Inferior parietal cortex (tissue), 1 donor: ENCODE results near the gene TMEM204.
A peak's percentile ranks its signal among the peaks of the same experiment; 100 is the strongest.

Experiments used
- DNase-seq: peaks from one replicate; pipeline ENCODE4 v3.0.0-alpha.2; 2016; ENCODE audit errors: extremely low spot score

TMEM204 gene

DNA sequence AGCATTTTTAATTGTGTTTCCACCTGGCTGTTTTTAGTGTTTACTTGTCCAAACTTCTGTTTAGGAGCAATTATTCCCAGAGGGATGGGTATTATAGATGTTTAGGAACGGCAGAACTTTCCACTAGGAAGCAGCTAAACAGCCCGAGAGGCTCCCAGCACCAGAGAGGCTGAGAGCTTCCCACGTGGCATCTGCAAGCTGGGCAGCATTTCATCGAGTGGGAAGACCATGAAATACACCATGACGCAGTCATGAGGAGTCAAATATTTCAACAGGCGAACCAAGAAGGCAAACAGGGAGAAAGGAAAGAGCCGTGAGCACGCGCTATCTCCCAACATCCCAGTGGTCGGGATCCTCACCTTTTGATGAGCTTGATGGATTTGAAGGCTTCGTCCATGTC is 24.1 kb downstream of the TMEM204 start:
- DNase-seq, result peak; percentile 3

DNA sequence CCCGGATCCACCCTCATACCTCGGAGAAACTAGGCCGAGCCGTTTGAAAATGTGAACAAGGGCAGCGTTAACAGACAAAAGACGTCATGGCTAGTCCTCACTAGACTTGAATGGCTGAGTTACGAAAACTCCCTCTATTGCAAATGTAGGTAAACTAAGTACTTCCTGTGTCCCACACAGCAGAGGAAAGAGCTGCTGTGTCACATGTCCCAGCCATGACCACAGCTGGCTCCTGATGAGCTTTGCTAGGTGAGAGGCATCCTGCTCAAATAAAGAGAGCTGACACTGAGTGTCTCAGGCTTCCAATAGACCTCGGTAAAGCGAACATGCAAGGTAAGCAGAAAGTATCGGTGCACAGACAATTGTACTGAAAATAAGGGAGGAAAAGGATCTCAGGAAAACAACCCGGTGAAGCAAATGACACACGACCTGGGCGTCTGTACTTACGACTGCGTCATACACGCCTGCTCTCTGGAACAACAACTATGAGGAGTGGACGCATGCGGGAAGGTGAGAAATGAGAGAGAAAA is 26.0 kb downstream of the TMEM204 start:
- no peak for DNase-seq

DNA sequence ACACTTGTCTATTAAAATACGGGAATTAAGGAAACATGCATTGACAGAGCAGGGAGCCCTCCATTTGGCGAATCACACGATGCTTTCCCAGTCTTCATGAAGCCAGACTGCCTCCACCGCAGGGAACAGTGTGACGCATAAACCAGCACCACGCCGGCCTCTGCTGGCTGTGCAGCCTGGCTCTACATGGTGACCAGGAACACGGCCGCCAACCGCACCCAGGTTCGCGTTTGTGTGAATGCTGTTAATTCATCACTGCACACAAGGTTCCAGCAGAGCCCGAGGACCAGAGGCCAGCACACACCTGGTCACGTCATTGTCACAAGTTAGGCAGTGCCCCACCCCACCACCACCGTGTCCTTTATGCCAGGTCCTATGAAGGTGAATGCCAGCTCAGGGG is 26.7 kb downstream of the TMEM204 start:
- DNase-seq, result no peak

DNA sequence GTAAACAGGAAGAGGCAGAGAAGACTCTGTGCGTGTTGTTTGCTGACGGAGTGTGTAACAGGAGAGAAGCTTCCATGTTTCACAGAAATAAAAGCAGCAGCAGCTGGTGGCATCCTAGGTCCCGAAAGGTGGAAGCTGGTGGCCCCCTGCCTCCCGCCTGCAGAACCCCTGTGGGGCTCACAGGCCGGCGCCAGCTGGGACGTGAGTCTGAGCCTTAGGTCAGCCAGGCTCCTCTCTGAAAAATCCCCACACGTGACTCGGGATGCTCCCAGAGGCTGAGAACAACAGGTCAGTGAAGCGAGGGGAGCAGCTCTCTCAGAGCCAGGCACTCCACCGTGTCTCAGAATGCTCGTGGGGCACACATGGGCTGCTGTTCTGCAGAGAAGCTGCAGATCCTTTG is 27.4 kb downstream of the TMEM204 start:
- DNase-seq, result no peak

DNA sequence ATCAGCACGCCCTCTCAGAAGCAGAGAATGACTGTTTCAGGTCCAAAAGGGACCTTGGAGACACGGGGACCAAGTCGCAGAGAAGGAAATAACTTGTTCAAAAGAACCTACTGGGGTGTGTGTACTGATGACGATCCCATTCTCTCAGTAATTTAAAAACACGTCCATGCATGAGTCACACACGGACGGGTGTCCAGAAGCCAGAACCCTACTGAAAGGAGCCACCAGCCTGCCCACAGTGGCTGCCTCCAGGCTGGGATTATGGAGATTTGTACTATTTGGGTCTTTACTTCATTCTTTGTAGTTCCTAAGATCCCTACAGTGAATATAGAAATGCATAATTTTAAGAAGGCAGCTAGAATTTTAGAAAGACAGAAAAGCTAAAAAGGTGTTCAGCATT is 27.8 kb downstream of the TMEM204 start:
- no peak for DNase-seq

DNA sequence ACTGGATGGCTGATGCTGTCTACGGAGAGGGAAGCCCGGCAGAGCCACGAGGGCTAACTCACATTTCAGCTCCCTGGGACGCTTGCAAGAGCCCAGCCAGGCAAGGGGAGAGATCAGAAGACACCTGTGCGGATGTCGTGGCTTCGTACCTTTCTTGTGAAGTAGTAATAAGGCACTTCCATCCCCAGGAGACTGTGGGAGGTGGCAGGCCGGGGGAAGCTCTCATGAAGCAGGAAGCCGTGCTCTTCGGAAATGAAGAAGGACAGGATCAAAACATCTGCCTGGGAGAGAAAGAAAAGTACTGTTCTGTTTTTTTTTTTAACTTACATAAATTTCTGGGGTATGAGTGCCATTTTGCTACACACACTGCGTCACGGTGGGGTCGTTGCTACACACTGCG is 28.4 kb downstream of the TMEM204 start:
- no peak for DNase-seq

DNA sequence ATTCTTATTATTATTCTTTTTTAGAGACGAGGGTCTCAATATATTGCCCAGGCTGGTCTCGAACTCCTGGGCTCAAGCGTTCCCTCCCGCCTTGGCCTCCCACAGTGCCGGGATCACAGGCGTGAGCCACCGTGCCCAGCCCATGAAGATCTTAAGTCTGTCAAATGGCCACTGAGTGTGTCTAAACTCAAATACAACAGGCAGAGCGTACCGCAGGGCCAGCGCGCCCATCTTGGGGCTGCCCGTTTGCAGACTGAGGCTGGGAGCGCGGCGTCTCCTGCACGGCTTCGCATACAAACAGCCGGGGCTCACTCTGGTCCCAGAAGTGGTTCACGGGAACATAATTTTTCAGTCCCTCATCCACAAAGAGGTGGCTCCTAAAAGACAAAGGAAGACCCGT is 30.3 kb downstream of the TMEM204 start:
- DNase-seq, result no peak

DNA sequence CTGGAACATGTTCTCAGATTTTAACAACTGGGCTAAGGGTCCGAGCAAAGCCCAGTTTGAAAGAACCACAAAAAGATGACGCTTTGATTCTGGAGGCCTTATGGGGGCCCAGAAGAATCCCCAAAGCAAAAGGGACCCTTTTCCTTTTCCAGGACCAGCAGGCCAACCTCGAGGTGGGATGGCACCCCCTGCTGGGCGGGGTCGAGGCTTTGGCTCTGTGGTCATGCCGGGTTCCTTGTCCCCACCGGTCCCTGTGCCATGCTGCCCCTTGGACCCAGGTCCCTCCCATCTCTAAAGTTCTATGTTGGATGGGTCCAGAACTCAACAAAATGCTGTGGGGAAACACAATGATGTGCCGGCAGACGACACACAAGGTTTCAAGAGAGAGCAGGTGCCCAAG is 30.9 kb downstream of the TMEM204 start:
- DNase-seq, result no peak

DNA sequence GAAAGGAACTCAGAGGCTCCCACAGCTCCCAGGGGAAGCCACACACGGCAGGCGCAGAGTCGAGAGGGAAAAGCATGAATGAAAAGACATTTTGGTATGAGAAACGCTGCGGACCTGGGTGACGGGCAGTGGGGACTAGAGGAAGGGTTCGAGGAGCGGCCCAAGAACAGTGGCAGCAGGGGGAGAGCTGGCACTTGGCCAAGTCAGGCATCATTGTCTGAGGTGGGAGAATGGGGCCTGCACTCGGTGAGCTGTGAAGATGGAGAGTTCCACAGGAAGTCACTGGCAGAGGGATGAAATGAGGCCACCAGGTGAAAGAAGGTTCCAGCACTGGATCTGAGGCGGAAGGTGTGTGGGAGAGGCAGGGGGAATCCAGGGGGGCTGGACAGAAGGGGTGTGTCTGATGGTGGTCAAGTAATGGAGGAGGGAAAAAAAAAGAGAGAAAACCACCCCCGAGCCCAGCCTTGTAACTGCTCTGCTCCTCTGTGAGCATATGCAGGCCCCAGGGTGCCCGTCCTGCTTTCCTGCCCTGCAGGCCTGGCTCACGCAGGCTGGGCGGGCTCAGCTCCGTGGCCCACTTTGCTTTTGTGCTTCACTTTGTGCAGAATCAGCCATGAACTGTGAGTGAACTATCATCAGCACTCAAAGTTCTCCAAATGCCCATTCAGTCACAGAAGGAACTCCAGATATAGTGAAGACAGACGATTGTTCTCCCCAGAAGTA is 31.8 kb downstream of the TMEM204 start:
- no peak for DNase-seq

DNA sequence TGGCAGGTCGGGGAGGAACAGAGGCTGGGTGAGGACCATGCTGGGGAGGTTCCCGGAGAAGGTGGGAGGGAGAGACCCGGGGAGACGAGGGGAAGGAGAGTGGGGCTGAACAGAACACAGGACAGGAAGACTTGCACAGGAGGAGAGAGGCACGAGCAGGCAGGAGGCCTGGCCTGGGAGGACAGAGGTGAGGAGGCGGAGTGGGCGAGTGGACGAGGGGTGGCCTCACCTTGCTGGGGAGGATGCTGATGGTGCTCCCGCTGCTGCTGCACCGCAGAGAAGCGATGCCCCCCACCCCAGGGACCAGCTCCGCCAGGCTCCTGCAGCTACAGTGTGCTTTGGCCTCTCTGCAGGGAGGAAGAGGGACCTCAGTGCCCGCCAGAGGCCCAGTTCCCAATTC is 34.5 kb downstream of the TMEM204 start:
- no peak for DNase-seq

DNA sequence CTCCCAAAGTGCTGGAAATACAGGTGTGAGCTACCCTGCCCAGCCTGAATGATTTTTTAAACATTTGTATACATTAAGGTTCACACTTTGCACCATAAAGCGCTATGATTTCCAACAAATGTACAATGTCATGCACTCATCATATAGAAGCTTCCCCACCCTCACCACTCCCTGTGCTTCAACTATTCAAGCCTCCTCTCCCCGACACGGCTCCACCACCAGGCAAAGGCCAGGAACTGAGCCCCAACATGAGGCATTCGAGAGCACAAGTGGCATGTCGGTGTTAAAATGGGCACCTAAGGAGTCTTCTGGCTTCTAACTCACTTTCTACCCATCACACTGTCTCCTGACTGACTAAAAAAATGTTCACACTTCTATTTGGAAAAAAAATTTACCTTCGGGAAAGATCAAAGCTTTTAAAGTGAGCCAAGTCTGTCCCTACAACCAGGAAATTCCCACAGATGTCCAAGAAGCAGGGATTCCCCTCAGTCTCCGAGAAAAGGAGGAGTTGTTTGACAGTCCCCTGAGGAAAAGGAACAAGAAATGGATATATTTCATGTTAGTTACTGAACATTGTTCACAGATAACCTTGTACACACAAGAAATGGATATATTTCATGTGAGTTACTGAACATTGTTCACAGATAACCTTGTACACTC is 37.7 kb downstream of the TMEM204 start:
- DNase-seq, result no peak

DNA sequence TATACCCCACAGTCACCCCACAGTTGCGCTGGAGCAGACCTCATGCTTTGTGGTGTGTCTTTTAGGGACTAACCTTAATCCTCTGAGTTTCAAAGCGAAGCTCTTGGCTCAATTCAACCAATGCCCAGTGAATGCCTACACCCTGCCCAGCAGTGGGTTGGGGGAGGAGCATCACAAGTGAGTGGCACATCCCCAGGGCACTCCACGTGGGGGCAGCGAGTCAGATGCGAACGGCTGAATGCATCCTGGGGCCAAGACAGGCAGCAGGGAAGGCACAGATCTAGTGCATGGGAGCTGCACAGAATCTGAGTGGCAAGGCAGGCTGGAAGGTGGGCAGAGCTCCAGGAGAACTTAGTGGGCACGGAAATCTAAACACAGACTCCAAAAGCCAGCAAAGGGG is 39.2 kb downstream of the TMEM204 start:
- DNase-seq, result no peak

DNA sequence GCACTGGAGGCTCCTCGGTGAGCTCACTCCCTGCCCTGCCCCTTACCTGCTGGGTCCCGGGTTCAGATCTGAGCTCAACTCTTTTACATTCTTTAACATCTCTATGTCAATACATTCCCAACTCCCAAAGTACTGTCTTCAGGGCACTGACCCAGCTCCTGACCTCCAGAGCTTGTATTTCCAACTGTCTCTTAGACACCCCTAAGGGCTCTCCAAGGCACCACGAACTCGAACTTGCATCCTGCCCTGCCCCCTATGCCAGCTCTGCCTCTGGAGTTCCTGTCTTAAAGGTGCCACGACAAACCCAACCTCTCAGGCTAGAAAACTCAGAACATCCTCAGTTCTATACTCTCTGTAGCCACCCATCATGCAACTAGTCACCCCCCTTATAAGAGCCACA is 39.8 kb downstream of the TMEM204 start:
- no peak for DNase-seq

DNA sequence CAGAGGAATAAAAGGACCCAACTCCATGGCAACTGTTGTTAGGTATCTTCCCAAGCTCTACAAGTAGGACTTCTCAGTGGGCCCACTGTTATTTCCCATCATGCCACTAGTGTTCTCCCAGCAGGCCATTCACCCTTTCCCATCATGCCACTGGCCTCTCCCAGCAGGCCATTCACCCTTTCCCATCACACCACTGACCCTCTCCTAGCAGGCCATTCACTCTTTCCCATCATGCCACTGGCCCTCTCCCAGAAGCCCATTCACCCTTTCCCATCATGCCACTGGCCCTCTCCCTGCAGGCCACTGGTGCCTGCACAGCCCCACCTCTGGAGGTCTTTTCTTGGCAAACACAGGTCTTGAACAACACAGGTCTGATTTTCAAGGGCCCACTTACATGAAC is 42.1 kb downstream of the TMEM204 start:
- no peak for DNase-seq

DNA sequence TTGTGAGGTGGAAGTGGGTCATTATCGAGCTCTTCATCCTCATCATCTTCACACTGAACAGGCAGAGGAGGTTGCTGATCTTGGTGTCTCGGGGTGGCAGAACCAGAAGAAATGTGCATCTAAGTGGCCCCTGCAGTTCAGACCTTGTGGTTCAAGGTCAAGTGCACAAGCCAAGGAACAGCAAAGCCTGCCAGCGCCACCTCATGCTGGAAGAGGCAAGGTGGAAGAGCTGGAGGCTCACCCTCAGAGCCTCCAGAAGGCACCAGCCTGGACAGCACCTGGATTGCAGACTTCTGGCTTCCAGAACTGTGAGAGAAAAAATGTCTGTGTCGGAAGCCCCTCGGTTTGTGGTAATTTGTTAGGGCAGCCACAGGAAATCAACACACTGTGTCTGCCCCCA is 45.7 kb downstream of the TMEM204 start:
- no peak for DNase-seq

DNA sequence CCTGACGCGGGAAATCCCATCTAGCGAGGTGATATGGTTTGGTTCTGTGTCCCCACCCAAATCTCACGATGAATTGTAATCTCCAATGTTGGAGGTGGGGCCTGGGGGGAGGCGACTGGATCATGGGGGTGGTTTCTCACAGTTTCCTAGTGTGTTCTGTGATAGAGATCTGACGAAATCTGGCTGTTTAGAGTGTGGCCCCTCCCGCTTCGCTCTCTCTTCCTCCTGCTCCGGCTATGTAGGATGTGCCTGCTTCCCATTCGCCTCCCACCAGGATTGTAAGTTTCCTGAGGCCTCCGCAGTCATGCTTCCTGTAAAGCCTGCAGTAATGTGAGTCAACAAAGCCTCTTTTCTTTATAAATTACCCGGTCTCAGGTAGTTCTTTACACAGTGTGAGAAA is 46.8 kb downstream of the TMEM204 start:
- DNase-seq, result no peak

DNA sequence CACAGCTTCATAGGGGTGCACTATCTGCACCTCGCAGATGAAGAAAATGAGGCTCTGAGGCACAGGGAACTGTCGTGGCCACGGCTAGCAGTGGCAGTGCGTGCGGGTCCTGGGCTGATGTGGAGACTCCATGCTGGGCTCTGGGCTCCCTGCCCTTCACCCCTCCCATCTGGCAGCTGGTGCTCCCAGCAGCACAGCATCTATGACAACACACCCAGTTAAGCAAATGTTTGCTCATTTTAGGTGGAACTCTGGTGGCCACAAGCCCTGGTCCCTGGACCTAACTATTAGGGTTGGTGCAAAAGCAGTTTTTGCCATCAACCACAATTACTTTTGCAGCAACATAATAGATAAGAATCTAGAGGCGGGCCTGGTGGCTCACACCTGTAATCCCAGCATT is 47.5 kb downstream of the TMEM204 start:
- DNase-seq, result no peak

DNA sequence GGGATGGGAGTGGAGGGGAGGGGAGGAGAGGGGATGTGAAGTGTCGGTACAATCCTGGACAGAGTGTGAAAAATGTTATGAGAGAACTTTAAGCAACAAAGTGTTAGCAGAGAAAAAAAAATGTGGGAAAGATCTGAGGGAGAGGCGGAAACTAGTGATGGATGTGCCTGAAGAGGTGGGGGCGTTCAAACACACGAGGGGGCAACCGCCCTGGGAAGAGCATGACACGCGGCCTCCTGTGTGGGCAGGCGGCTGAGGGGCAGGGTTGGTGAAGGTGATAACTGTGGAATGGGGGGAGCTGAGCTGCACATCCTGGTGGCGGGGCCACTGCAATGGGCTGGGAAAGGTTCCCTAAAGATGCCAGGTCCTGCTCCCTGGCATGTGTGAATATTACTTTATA is 48.3 kb downstream of the TMEM204 start:
- DNase-seq, result no peak

DNA sequence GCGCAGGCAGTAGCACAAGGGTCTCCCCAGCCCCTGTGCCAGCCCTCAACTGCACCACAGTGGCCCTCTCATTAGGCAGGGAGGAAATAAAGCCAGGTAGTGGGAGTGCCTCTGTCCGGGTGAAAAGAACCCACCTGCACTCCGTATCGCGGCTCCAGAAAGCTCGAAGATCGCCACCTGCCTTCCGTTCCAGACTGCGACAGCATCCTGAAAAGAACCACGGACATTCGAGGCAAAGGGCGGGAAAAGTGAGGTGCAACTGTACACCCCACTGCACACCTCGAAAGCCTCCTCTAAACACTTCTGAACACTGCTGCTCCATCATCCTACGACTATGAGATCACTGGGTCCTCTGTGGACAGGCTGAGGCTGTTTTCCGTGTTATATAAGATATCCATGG is 49.7 kb downstream of the TMEM204 start:
- DNase-seq, result no peak

DNA sequence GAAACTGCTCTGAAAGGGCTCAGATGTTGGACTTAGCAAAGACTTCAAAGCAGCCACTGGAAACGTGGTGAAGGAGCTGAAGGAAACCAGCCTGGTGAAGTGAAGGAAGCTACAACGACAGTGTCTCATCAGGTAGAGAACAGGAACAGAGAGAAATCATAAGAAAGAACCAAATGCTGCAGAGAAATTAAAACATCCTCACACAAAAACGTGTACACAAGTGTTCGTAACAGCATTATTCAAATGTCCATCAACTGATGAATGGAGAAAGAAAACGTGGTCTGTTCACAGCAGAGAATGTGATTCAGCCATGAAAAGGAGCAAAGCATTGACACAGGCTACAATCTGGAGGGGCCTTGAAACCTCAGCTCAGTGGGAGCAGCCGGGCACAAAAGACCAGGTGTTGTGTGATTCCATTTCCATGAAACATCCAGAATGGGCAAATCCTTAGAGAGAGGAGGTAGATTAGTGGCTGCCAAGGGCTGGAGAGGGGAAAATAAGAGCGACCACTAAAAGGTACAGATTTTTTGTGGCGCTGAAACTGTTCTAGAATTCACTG is 51.5 kb downstream of the TMEM204 start:
- DNase-seq, result no peak

DNA sequence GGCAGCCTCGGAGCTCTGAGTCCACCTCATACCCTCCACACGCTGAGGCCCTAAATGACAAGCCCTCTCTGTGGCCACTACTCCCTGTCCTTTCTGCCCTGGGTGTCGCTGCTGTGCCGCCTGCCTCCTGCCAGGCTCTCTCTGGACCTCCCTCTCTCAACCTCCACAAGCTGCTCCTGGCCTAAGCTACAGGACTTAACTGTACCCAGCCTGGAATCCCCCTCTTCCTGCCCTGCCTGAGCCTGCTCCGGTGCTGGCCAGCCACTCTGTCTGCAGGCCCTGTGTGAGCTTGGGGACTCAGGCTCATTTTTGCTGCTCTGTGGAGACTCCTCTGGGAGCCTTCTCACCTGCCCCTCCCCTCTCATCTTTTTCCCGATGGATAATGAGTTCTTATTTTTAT is 56.9 kb downstream of the TMEM204 start:
- DNase-seq, result no peak

DNA sequence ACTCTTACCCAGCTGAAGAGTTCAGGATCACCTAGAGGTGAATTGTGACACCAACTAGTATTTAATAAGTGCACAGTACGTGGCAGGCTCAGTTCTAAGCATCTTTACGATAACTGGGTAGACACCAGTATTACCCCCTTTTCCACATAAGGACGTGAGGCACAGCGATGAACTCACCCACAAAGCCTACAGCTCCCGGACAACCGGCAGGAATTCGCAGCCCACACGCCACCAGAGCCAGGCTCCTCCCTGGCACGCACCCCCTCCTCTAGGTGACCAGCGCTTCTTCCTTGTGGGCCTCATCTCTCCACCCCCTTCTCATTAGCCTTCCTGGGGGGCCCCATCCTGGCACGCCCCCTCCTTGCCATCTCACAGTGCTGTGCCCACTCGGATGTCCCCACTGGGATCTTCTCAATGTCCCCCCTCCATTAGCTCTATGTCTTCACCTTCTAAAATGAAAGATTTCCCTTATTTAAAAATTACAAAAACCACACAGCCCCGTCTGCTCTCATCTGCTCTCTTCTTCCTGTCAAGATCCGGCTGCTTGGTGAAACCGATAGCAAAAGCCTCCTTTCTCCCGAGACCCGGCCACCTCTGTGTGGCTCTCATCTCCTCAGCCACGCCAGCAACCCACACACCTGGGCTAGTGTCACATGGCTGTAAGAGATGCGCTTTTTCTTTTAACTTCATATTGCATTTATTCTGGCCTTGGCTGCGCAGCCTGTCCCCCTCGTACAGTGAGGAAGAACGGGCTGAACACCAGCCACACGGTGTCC is 57.7 kb downstream of the TMEM204 start:
- no peak for DNase-seq
